DMS153 (cell line): ENCODE results near the gene C1QTNF2.
"Not testable (repeated sequence)": the region's sequence is repeated elsewhere in the genome, so short reads cannot be mapped to it uniquely, and the experiment has no call there.

Experiments used
- DNase-seq: peaks from one replicate; lab custom pipeline; 2025; lab: John Stamatoyannopoulos, UW

C1QTNF2 gene

GRCh38 chr5:160342413-160342941 lies 27.9 kb downstream of the C1QTNF2 start:
- DNase-seq: no peak

- DNase-seq: no peak
Observed at GRCh38 chr5:160341309-160341870, 29.0 kb downstream of the C1QTNF2 start.

GRCh38 chr5:160340513-160340912 lies 29.9 kb downstream of the C1QTNF2 start:
- DNase-seq: not testable (repeated sequence)

GRCh38 chr5:160339406-160340130 lies 30.9 kb downstream of the C1QTNF2 start:
- no peak for DNase-seq

GRCh38 chr5:160334716-160335115 lies 35.7 kb downstream of the C1QTNF2 start:
- DNase-seq: not testable (repeated sequence)

- DNase-seq: no peak
Observed at GRCh38 chr5:160333721-160334120, 36.7 kb downstream of the C1QTNF2 start.

- no peak for DNase-seq
Observed at GRCh38 chr5:160330212-160330611, 40.2 kb downstream of the C1QTNF2 start.

GRCh38 chr5:160327818-160328217 lies 42.6 kb downstream of the C1QTNF2 start:
- DNase-seq: no peak

- no peak for DNase-seq
Observed at GRCh38 chr5:160326981-160327380, 43.4 kb downstream of the C1QTNF2 start.

GRCh38 chr5:160325716-160326115 lies 44.7 kb downstream of the C1QTNF2 start:
- DNase-seq: no peak

- DNase-seq: no peak
Observed at GRCh38 chr5:160324886-160325285, 45.5 kb downstream of the C1QTNF2 start.

GRCh38 chr5:160318409-160318808 lies 52.0 kb downstream of the C1QTNF2 start:
- no peak for DNase-seq

GRCh38 chr5:160317434-160317833 lies 53.0 kb downstream of the C1QTNF2 start:
- DNase-seq: no peak

- no peak for DNase-seq
Observed at GRCh38 chr5:160315968-160316367, 54.5 kb downstream of the C1QTNF2 start.

- no peak for DNase-seq
Observed at GRCh38 chr5:160312960-160313727, 57.3 kb downstream of the C1QTNF2 start.

GRCh38 chr5:160312134-160312959 lies 58.1 kb downstream of the C1QTNF2 start, which contains the start of gene CCNJL:
CCNJL (minus strand) TSS chr5:160312564; CDS start chr5:160311923, 641 bp downstream.
- peak; percentile 54 for DNase-seq

GRCh38 chr5:160311491-160312133 lies 58.8 kb downstream of the C1QTNF2 start:
- DNase-seq: no peak

GRCh38 chr5:160310552-160311295 lies 59.7 kb downstream of the C1QTNF2 start:
- no peak for DNase-seq

- DNase-seq: no peak
Observed at GRCh38 chr5:160310140-160310539, 60.3 kb downstream of the C1QTNF2 start.

GRCh38 chr5:160306696-160307095 lies 63.7 kb downstream of the C1QTNF2 start:
- no peak for DNase-seq

GRCh38 chr5:160305319-160305718 lies 65.1 kb downstream of the C1QTNF2 start:
- DNase-seq: no peak
